Measurements from ENCODE around the gene KLF13.

DNA sequence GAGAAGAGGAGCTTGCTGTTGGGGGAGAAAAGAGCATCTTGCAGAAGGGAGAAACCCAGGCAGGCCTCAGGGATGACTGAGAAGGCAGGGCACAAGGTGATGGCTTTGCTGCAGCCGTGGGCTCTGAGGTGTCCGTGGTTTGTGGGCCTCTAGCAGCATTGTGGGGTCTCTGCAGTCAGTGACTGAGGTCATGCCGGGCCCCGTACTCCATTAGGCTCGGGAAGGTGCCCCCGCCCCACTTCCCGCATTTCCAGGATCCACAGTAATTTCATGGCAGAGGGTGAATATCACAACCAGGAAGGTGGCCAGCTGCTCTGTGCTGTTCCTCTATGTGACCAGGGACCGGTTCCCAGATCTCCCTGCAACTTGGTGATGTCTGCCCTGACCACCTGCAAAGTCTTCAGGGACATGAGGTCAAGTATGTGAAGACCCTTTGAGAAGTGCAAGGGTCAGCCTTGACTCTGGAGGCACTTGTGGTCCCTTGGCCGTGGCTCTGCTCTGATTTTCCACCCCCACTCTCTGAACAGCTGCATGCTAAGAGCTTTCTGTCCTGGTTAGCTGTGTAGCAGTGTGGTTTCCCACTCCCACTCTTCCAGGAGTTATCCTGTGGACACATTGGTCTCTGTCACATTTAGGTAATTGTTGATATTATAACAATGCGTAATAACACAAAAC lies 3.6 kb downstream of the KLF13 start:
- TF ChIP-seq, protein P1, sequence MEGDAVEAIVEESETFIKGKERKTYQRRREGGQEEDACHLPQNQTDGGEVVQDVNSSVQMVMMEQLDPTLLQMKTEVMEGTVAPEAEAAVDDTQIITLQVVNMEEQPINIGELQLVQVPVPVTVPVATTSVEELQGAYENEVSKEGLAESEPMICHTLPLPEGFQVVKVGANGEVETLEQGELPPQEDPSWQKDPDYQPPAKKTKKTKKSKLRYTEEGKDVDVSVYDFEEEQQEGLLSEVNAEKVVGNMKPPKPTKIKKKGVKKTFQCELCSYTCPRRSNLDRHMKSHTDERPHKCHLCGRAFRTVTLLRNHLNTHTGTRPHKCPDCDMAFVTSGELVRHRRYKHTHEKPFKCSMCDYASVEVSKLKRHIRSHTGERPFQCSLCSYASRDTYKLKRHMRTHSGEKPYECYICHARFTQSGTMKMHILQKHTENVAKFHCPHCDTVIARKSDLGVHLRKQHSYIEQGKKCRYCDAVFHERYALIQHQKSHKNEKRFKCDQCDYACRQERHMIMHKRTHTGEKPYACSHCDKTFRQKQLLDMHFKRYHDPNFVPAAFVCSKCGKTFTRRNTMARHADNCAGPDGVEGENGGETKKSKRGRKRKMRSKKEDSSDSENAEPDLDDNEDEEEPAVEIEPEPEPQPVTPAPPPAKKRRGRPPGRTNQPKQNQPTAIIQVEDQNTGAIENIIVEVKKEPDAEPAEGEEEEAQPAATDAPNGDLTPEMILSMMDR (IDR thresholded peaks at IDR 0.05; ENCODE audit: insufficient read depth, low read length): no peak
- TF ChIP-seq, protein P2, sequence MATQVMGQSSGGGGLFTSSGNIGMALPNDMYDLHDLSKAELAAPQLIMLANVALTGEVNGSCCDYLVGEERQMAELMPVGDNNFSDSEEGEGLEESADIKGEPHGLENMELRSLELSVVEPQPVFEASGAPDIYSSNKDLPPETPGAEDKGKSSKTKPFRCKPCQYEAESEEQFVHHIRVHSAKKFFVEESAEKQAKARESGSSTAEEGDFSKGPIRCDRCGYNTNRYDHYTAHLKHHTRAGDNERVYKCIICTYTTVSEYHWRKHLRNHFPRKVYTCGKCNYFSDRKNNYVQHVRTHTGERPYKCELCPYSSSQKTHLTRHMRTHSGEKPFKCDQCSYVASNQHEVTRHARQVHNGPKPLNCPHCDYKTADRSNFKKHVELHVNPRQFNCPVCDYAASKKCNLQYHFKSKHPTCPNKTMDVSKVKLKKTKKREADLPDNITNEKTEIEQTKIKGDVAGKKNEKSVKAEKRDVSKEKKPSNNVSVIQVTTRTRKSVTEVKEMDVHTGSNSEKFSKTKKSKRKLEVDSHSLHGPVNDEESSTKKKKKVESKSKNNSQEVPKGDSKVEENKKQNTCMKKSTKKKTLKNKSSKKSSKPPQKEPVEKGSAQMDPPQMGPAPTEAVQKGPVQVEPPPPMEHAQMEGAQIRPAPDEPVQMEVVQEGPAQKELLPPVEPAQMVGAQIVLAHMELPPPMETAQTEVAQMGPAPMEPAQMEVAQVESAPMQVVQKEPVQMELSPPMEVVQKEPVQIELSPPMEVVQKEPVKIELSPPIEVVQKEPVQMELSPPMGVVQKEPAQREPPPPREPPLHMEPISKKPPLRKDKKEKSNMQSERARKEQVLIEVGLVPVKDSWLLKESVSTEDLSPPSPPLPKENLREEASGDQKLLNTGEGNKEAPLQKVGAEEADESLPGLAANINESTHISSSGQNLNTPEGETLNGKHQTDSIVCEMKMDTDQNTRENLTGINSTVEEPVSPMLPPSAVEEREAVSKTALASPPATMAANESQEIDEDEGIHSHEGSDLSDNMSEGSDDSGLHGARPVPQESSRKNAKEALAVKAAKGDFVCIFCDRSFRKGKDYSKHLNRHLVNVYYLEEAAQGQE (IDR thresholded peaks at IDR 0.05; ENCODE audit: insufficient replicate concordance, low read depth): no peak

Measured in HL-60 (cell line).